ENCODE results near the gene LRRC75B. TPM values are rescaled to one million over a fixed set of nuclear protein-coding genes. Genes with fewer than 3 reads are reported as not detected.

Gene LRRC75B
- total and polyA plus RNA-seq, 2 of the 8 experiments (the other 6 are each of a cell fraction or from before 2014, with no cell fraction given), result 12.2 to 26.6 TPM

DNA sequence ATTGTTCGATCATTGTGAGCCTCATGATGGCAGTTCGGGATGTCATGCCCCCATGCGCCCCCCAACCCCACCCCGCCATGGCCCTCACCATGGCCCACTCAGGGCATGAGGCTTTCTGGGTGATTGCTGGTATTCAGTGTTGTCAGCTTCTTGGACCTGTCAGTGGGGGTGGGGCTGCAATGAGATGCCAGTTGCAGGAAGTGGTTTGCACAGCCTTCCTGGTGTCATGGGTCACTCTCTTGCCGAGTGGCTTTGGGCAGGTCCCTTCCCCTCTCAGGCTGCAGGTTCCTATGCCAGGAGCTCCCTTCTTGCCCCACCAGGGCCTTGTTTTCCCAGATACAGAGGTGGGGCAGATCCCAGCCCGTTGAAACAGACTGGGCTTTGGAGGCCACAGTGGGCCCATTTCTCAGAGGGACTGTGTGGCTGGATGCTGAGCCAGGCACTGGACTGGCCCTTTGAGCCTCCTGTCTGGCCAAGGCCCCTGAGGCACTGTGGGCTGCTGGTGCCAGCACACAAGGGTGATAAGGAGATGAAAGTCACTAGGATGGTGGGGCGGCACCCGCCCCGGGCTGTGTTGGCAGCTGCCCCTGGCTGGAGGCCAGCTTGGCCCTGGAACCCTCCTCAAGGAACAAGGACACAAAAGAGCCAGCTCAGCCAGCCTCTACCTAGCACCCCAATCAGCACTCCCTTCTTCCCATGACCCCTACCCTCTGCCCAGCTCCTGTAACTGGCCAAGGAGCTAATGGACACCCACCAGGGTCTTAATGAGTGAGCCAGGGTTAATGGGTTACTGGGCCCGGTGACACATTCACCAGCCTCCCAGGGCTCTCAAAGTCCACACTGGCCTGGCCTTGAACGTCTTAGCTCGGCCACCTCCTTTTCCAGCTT, 8.6 kb upstream of the LRRC75B start:
- Histone ChIP-seq H2AK5ac (ENCODE audit: low read depth, low read length) (no peak overlapping the region), H4K8ac (ENCODE audit: extremely low read depth, insufficient read depth, low read length) (no peak overlapping the region; the same call in 1 of the 2 replicates), H3K79me1 (ENCODE audit: low read depth, low read length) (no peaks in the 10 kb centered on the region), H3K56ac (replicated peaks; ENCODE audit: insufficient read length, low read depth, low read length) (no peak overlapping the region), H3K27me3 (replicated peaks in 1 of 4; ENCODE audit: control insufficient read depth in 3 of 4, extremely low read depth in 1 of 4, insufficient read depth in 3 of 4, low read length in 3 of 4) (no peaks in the 10 kb centered on the region), H3K18ac (ENCODE audit: extremely low read depth, low read length) (no peak overlapping the region; the same call in 1 of the 2 replicates), H3K4me3 (ENCODE audit: extremely low read depth in 1 of 4, insufficient read depth in 2 of 4, low read depth in 3 of 4, low read length in 4 of 4) (no peak overlapping the region), H4K5ac (ENCODE audit: insufficient read length, low read depth, low read length) (no peak overlapping the region), H2BK5ac (ENCODE audit: low read depth, low read length) (no peak overlapping the region; the same call in 1 of the 2 replicates), H2AFZ (ENCODE audit: low read length) (no peak overlapping the region), H3K4ac (replicated peaks; ENCODE audit: insufficient read length, low read depth, low read length) (no peak overlapping the region), H2BK20ac (ENCODE audit: low read length) (0 out of 2 replicates have a peak overlapping the region, but pooled peaks have one; percentile 61), H3K9ac (replicated peaks in 1 of 4; ENCODE audit: extremely low read depth in 1 of 4, low read depth in 3 of 4, low read length in 3 of 4) (no peak overlapping the region), H3K4me1 (replicated peaks in 1 of 4; ENCODE audit: control insufficient read depth in 3 of 4, insufficient read depth in 4 of 4, low read length in 3 of 4) (peaks cover 4 to 16% (median 11%) of the 10 kb centered on the region in 4 experiments), H3K79me2 (ENCODE audit: control insufficient read depth in 1 of 2, insufficient read depth in 2 of 2, low read length in 2 of 2) (no peaks in the 10 kb centered on the region), H2BK120ac (replicated peaks; ENCODE audit: low read depth, low read length) (no peak overlapping the region), H3K27ac (ENCODE audit: low read depth, low read length) (no peak overlapping the region), H3K4me2 (ENCODE audit: insufficient read depth in 1 of 2, low read depth in 2 of 2, low read length in 2 of 2) (no peak overlapping the region), H3K23me2 (ENCODE audit: low read depth, low read length) (no peaks in the 10 kb centered on the region; the same call in 1 of the 2 replicates), H2BK12ac (ENCODE audit: low read depth, low read length) (no peak overlapping the region), H2BK15ac (ENCODE audit: low read length) (no peak overlapping the region), H3K9me3 (ENCODE audit: insufficient read depth in 2 of 2, low read depth in 1 of 2, low read length in 1 of 2) (no peaks in the 10 kb centered on the region), H4K91ac (replicated peaks; ENCODE audit: insufficient read length, low read length) (no peak overlapping the region), H3K14ac (ENCODE audit: insufficient read length) (no peak overlapping the region), H4K20me1 (replicated peaks in 1 of 2; ENCODE audit: control insufficient read depth in 1 of 2, insufficient read depth in 2 of 2, low read length in 2 of 2) (no peaks in the 10 kb centered on the region), H3K23ac (ENCODE audit: insufficient read length) (no peak overlapping the region), H3K36me3 (ENCODE audit: control insufficient read depth in 2 of 4, insufficient read depth in 4 of 4, low read length in 3 of 4) (no peaks in the 10 kb centered on the region)
- no peak for FAIRE-seq
- WGBS, 2 experiments (ENCODE audit: extremely low coverage in 1 of 2, insufficient coverage in 1 of 2, insufficient read length in 1 of 2, insufficient replicate concordance in 2 of 2, low coverage in 1 of 2, low lambda C conversion rate in 2 of 2, missing lambda C conversion rate in 1 of 2), result 90% methylated on average over 12 of the region's 12 CpGs; no CpG with 5 or more reads in 1 of the 2 experiments
- DNase-seq (ENCODE audit: low read depth in 1 of 2, low spot score in 2 of 2), result peak in 1 of 2 experiments; percentile 46
- CTCF ChIA-PET (ENCODE audit: partially characterized antibody), result no interaction called here
- POLR2A ChIA-PET (ENCODE audit: partially characterized antibody), result interaction anchor here (0.6 kb wide), 1 partner anchor 17 kb away, joined by 3 read pairs; no protein-coding TSS in a partner anchor
- TF ChIP-seq KDM5A (IDR thresholded peaks at IDR 0.05; ENCODE audit: low read length) (no peak), EP300 (IDR thresholded peaks at IDR 0.05; ENCODE audit: borderline replicate concordance in 1 of 2, low read depth in 2 of 2, low read length in 2 of 2) (no peak)
